ENCODE measurements around the gene GSTM4. TPM values are rescaled to one million over a fixed set of nuclear protein-coding genes. Genes with fewer than 3 reads are reported as not detected.

GSTM4 gene
- total and polyA plus RNA-seq, 9 of the 15 experiments (the other 6 are each of a cell fraction or from before 2014, with no cell fraction given): 18.8 to 53.4 (median 38.8) TPM

- no peak for TF ChIP-seq ZKSCAN1 (IDR thresholded peaks at IDR 0.05; ENCODE audit: low read depth, low read length)
- TF ChIP-seq KAT2B (IDR thresholded peaks at IDR 0.05; ENCODE audit: low read depth, low read length): no peak
- TF ChIP-seq MEF2D (tag; conservative IDR thresholded peaks at IDR 0.05; ENCODE audit: low read depth): no peak
- TF ChIP-seq ARID4B (CRISPR knock-in tag; IDR thresholded peaks at IDR 0.05): no peak
- no peak for TF ChIP-seq ZBTB49 (CRISPR knock-in tag; IDR thresholded peaks at IDR 0.05; ENCODE audit: borderline replicate concordance)
- TF ChIP-seq MTA2 (IDR thresholded peaks at IDR 0.05; ENCODE audit: low read depth): peak; percentile 18; the same call in 1 of the 2 replicates
- TF ChIP-seq MAFK (IDR thresholded peaks at IDR 0.05; ENCODE audit: low read length): no peak
- no peak for TF ChIP-seq ZNF707 (CRISPR knock-in tag; conservative IDR thresholded peaks at IDR 0.05)
- TF ChIP-seq ZC3H11A (IDR thresholded peaks at IDR 0.05; ENCODE audit: low read depth, low read length): no peak
- no peak for TF ChIP-seq ZFPM2 (CRISPR knock-in tag; IDR thresholded peaks at IDR 0.05)
- TF ChIP-seq ZBTB33 (CRISPR knock-in tag; IDR thresholded peaks at IDR 0.05): no peak
- no peak for TF ChIP-seq XRCC3 (IDR thresholded peaks at IDR 0.05)
- TF ChIP-seq ATF7 (IDR thresholded peaks at IDR 0.05): no peak
- no peak for TF ChIP-seq RBM14 (IDR thresholded peaks at IDR 0.05; ENCODE audit: borderline replicate concordance, insufficient read depth, low read depth, low read length)
- no peak for TF ChIP-seq KHSRP (IDR thresholded peaks at IDR 0.05)
- no peak for TF ChIP-seq E2F8 (IDR thresholded peaks at IDR 0.05; ENCODE audit: low read depth, partially characterized antibody)
Observed at GRCh38 chr1:109618661-109619575, 37.0 kb upstream of the GSTM4 start (continued).

Measured in K562 (cell line).